Measurements from ENCODE around the gene ALDH16A1.

The ALDH16A1 gene

DNA sequence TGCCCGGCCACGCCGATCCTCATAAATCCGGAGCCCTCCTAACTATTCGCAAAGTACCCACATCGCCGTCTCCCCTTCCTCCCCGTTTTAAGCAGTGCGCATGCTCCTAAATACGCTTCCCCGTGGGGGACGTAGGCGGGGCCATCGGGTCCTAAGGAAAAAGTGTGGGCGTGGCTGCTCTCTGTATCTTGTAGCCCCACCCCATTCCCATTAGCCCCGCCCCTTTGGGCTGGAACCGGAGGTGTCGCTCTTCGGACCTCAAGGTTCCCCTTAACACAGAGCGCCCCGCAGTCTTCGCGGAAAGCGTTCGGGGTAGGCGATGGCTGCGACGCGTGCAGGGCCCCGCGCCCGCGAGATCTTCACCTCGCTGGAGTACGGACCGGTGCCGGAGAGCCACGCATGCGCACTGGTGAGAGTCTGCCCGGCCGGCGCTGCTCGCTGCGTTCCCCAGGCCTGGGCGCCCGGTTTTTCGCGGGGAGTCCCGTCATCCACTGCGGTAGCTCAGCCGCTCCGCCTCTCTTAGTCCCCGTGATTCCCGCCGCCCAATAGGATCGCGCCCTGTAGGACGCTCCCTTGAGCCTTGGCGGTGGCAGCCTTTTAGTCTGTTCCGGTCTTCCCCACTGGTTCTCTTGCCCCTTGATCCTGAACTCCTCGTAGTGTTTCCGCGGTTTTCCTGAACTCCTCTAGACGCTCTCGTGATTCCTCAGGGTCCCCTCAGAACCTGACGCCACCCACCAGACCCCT lies at the start of gene ALDH16A1:
ALDH16A1 (plus strand) TSS at position 213 of the 744 bp plus-strand sequence; CDS start at position 320, 107 bp downstream.
- DNase-seq (ENCODE audit: low read depth): peak; percentile 99

DNA sequence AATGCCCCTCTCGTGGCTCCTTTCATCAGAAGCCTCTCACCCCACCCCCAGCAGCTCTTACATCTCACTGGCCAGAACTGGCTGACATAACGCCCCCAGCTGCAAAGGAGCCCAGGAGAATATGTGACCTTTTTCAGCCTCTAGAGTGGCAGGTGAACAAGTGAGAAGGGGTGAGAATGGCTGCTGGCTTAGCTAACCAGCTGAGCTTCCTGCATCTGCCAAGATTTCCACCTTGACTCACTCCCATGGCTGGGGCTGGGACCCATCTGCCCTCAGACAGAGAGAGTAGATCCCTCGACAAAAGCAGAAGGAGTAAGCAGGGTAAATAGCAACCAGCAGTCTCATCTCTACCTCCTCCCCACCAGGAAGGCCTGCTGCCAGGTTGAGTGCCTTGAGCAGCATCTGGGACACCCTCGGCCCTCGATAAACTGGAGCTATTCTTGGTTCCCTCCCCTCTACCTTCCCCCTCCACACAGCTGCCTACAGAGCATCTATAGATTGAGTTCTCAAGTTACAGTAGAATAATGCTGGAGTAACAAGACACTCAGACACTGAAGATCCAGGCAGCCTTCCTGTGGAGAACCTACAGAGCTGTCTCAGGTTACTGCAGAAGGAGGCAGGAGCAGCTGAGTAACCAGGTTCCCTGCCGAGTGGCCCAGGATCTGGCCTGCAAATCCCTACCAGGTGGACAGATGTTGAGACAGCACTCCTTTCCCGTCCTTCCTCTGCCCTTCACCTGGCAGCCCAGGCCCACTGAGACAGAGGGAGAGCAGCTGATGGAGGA lies 49.4 kb upstream of the ALDH16A1 start:
- no peak for DNase-seq (ENCODE audit: low read depth)

DNA sequence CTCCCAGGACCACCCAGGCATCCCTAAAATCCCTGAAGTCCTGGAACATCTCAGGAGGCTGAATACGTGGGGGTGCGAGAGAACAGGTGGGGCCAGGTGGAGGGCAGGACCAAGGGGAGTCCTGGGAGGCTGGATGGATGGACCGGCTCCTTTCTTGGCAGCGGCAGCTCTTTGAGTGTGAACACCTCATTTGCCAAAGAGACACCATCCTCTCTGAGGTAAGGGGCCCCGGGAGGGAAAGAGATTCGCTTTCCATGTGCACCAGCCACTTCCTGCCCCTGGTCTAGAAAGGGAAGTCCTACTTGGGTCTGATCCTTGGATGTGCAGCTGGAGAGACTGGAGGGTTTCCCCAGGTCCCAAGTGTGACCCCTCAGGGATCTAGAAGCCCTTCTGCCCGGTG lies 45.9 kb upstream of the ALDH16A1 start:
- no peak for DNase-seq (ENCODE audit: low read depth)

DNA sequence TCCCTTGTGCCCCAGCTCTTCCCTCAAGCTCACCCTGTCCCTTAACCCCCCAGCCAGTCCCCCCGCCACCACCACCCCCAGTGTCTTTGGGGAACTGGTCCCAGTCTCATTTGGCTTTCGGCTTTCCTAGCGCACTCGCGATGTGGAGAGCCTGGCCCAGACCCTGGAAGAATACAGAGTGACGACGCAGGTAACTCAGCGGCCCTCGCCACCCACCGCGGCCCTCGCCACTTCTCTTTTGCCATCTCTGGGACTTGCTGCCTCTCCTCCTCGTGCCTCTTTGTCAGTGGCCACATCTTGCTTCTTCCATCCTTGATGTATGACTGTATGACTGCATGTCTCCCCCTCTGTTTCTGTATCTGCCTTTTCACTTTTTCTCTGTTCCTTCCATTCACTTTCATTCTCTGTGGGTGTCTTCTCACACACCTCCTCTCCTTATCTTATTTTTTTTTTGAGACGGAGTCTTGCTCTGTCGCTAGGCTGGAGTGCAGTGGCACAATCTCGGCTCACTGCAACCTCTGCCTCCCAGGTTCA lies 45.5 kb upstream of the ALDH16A1 start:
- no peak for DNase-seq (ENCODE audit: low read depth)

DNA sequence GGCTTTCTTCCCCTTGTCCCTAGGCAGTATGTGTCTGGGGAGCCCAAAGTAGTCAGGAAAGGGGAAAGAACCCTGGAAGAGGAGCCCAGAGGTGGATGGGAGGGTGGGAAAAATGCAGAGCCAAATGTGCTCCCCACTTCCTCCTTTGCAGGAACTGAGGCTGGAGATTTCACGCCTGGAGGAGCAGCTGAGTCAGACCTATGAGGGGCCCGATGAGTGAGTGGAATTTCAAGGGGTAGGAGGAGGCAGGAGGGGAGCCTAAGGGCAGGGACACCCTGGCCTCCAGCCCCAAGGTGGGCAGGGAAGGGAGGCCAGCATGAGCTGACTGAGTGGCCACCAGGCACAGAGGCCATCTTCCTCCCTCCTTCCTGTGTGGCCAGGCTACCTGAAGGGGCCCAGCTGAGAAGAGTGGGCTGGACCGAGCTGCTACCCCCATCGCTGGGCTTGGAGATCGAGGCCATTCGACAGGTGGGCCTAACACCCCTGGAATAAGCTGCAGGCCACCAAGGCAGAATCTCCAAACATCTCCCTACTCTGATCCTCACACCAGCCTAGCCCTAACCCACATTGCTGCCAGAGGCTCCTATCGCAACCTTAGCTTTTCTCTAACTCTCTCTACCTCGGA lies 44.1 kb upstream of the ALDH16A1 start:
- DNase-seq (ENCODE audit: low read depth): peak; percentile 43

DNA sequence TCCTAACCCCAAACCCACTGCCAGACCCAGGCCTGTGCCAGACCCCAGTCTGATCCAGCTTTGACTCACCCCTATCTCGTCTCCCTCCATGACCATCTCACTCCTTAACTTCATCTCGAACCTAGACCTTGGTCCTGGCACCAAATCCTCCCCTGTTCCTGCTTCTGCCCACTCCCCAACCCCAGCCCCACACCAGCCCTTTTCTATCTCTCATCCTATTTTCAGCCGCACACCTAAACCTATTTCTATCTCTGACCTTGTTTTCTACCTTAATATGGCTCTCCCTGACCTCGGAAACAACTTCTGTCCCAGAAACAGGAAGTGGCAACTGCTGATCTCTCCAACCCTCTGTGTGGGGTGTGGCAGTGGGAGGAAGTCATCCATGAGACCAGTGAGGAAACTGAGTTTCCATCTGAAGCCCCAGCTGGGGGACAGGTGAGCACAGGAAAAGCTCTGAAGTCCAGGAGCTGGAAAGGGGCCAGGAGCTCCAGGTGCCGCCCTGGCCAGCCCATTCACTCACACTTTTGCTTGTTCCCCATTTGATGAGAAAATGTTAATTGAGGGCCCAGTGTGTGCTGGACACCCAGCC lies 43.5 kb upstream of the ALDH16A1 start:
- no peak for DNase-seq (ENCODE audit: low read depth)

DNA sequence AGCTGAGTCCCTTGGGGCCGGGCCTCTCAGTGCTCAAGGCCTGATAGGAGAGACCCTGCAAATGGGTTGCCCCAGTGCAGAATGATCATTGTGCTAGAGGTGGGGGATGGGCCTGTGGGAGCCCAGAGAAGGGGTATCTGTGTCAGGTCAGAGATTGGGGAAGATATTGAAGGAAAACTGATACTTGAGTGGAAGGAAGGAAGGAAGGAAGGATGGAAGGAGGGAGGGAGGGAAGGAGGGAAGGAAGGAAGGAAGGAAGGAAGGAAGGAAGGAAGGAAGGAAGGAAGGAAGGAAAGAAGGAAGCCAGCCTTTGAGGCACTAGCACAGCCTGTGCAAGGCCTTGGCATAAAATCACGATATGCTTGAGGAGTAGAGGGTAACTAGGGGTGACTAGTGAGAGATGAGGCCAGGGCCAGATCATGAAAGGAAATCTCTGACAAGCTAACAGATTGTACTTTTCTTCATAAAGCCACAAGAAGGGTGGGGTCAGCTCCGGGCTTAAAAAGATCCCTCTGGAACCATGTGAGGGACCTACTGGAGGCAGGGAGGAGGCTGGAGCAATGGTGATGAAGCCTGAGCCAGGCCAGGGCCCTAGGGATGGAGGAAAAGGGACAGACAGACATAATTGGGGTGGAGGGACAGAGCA lies 41.2 kb upstream of the ALDH16A1 start:
- DNase-seq (ENCODE audit: low read depth): no peak

DNA sequence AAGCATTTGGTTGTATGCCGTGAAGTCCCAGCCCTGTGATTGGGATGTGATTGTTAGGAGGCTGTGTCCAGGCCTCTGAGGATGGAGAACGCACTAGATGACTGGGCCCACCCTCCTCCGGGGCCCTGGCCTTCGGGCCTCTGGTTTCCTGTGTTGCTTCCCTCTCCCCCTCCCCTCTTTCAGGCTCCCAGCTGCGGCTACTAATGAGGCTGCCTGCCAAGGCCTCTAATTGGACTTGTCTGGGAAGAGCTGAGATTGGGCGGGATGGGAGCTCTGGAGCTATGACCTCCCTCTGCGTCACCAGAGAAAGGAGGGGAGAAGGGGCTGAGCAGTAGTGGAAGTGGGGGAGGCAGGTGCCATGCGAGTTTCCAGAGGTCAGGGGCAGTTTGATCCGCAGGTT lies 39.7 kb upstream of the ALDH16A1 start:
- no peak for DNase-seq (ENCODE audit: low read depth)

DNA sequence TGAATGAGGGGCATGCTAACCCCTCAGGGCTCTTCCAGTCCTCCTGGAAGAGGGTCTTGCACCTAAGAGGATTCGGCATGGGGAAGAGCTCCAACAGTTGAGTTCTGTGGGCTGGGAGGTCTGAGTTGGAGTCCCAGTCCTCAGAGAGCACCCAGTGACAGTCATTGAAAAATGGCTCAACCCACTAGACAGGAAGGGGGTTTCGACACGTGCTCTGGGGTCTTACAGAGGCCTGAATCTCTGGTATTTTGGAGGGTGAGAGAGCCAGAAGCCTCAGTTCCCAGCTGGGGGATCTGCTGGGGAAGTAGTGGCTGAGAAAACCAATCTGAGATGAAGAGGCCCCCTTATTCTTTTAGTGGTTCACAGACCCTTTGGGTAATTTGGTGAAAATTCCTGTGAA lies 38.8 kb upstream of the ALDH16A1 start:
- DNase-seq (ENCODE audit: low read depth): no peak

DNA sequence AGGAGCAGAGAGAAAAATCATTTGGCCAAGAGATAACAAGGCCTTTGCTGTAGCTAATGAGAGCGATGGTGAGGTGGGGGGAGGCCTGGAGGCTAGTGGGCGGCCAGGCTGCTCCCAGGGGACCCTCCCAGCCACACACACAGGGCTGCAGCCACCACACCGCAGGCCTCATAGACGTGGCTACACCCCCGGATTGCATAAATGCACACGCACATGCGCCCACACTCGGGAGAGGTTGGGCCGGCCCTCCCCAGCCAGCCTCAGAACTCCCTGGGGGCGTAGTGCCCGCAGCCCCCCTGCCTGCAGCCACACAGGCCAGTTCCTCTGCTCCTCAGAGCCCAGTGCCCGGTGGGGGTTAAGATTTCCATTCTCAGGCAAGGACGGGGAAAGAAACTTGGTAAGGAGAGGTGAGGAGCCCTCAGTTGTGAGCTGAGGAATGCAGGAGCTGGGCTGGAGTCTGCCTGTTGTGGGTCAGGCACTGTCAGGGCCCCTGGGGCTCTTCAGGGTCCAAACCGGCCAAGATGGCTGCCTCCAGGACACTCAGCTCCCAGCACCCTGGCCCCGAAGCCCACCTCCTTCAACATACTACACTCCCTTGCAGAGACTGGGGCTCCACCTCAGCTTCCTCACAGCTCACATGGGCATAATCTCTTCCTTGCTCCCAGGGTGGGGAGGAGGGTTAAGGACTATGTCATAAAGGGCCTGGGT lies 37.8 kb upstream of the ALDH16A1 start:
- DNase-seq (ENCODE audit: low read depth): no peak

DNA sequence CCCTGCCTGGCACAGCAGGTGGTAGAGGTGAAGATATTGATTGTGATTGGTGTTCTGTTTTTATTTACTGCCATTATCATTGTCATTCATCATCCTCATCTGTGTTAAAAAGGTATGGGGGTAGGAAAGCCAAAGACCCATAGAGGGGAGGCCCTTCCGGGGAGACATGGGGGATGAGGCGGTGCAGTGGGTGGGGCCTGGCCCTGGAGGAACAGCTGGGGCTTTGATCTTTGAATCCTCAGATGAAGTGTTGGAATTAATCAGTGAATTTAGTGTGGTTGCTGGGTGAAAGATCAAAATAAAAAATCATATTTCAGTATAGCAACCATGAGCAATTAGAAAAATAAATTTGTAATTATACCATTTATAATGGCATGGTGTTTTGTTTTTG lies 37.2 kb upstream of the ALDH16A1 start:
- no peak for DNase-seq (ENCODE audit: low read depth)

DNA sequence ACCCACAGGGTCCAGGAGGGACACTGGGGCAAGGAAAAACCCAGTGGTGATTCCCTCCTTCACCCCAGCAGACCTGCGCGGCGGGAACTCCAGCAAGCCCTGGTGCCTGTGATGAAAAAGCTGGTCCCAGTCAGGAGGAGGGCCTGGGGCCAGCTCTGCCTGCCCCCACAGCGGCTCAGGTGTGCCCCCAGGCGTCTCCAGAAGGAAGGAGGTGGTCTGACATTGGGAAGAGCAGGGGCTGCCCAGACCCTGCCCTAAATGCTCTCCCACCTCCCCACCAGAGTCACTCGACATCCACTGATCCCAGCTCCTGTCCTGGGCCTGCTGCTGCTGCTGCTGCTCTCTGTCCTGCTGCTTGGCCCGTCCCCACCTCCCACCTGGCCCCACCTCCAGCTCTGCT lies 35.9 kb upstream of the ALDH16A1 start:
- no peak for DNase-seq (ENCODE audit: low read depth)

DNA sequence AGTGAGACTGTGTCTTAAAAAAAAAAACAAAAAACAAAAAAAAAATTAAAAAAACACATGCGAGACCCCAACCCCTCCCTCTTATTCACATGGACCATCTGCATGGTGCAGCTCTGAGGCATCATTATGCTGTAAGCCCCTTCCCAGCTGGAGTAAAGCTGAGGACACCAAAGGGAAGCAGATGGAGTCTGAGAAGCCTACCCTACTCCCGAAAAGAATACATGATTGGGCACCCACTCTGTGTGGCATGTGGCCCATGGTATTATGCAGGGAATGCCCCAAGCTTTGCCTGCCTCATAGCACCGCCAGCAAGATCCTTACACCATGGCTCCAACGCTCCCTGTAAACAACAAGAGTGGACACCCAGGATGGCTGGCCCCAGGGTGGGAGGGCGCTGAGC lies 34.5 kb upstream of the ALDH16A1 start:
- DNase-seq (ENCODE audit: low read depth): no peak

DNA sequence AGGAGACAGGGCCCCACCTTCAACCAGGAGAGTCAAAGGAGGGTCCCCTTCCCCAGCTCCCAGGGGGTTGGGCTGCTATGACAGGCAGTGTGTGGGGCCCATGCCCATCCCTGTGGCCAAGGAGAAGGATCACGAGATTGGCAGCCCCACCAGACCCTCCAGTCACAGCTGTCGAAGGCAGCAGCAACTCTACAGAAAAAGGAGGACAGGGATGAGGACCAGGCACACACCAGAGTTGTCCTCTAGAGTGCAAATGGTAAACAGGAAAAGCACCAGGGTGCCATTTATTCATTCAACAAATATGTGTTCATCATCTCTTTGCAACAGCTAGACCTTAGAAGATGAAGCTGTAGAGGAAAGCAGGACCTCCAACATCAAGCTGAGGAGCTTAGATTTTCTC lies 33.9 kb upstream of the ALDH16A1 start:
- no peak for DNase-seq (ENCODE audit: low read depth)

DNA sequence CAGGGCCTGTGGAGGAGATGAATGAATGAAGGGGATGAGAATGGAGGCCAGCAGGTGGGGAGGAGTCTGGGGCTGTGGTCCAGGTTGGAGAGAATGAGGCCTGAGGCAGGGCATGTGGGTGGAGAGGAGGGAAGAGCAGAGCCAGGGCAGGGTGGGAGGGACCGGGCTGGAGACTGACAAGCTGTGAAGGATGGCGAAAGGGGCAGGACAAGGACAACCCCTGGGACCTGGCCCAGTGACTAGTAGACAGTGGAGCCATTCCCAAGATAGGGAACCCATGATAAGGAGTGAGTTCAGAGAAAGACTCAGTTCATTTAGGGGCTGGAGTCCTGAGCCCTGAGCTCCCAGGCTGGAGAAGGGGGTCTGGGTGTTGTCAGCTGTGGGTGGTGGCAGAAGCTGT lies 32.8 kb upstream of the ALDH16A1 start:
- no peak for DNase-seq (ENCODE audit: low read depth)

DNA sequence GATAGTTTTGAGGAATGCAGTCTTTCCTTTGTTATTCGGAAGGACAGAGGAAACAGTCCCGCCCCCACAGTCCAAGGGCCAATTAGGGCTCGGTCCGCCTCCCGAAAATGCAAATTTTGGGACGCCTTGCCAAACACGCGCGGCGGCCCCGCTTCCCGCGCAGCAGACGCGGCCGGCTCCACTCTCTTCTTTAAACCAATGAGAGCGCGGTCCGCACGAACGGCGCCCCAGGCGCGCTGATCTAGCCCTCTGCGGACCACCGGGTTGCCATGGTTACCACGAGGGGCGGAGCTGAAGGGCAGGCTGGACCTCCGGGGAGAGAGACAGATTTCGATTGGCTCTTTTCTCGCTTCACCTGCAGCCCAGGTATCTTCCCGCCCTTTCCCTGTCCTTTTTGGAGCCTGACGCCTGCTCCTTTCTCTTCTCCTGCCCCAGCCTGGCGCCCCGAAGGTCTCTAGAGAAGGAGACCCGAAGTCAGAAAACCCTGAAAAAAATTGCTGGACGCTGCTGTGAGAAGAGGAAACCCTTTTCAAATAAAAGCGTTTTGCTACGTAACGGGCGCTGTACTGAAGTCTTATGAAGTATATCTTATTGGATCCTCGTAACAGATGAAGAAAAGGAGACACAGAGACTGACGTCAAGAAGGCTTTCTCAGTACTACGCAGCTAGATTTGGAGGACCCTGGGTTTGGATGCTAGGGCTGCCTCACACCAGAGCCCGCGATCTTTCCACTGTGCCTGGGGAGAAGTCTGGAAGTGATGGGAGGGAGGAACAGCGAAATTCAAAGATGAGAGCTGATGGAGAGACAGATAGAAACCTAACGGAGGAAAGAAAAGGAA lies 31.8 kb upstream of the ALDH16A1 start:
- peak; percentile 36 for DNase-seq (ENCODE audit: low read depth)

DNA sequence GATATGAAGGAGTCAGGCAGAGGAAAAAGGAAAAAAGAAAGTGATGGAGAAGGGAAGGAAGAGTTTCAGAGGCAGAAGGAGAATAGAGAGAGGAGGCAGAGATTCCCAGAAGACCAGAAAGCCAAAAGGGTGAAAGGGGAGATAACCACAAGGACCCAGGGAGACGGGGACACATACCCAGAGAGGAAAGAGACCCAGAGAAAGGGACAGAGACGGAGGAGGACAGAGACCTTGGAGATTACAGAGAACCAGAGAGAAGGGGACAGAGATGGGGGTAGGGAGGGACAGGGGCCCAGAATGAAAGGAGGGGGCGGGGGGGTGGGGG lies 31.2 kb upstream of the ALDH16A1 start:
- DNase-seq (ENCODE audit: low read depth): no peak

DNA sequence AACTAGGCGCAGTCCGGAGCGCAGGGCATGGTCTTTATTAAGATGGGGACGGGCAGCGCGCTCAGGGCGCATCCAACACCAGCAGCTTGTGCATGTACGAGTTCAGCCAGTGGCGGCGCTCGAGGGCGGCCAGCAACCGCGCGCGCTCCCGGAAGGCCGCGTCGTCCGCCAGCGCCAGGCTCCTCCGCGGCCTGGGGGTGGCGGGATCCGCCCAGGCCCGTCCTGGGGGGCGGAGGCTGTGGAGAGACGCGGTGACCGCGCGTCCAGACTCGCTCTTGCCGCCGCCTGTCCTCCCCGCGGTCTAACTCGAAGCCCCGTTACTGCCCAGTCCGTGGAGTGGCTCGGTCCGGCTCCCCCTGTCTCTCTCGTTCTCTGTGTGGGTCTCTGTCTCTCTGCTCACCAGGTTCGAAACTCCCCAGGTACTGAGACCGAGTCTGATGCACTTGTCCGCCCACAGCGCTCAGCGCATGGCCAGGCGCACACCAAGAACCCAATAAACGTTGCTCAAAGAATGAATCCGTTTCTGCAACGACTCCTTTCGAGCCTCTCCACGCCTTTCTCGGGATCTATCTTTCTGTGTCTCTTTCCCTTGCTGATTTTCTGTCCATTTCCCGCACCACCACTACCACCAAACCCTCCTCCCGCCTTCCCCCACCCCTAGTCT lies 30.5 kb upstream of the ALDH16A1 start:
- peak; percentile 29 for DNase-seq (ENCODE audit: low read depth)

DNA sequence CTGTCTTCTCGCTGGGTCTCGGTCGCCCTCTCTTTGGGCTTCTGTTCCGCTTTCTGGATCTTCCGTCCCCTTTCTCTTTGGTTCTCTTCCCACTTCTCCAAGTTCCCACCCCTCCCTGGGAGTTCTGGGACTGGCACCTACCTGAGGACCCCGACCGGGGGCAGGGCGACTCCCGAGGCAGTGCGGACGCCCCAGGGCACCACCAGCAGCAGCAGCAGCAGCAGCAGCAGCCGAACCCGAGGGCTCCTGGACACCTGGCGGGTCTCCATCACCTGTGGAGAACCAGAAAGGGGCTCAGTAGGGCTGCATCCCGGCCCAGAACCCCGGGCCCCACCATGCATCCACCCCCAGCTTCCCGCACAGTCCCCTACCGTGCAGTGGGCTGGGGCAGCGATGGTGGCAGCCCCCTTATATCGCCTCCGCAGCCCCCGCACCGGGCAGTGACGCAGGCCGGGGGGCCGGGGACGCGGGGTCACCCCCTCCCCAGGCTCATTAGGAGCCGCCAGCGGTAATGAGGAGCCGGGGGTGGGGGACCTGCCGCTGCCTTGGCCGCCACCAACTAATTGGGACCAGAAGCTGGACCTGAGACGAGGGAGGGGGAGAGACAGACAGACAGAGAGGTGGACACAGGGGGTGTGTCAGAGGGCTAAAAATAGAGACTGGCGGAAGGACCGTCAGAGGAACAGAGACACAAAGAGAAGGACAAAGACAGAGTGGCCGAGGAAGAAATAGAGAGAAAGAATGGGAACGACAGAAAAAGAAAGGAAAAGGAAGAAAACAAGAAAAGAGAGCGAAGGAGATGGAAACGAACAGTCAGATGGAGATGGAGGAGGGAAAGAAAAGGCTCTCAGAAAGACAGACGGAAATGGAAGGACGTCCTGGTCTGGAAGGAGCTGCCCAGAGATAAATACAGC lies 29.7 kb upstream of the ALDH16A1 start, which contains the start of gene PTH2:
PTH2 (minus strand) TSS at position 371 of the 914 bp plus-strand sequence; CDS start at position 269, 102 bp downstream.
- DNase-seq (ENCODE audit: low read depth): no peak

Data from ELR (cell line).